Sigmoid colon (tissue), 4 donors: ENCODE measurements around the gene NFKBIZ.
A peak's percentile ranks its signal among the peaks of the same experiment; 100 is the strongest.

ENCODE experiments used
- CTCF ChIP-seq, 4 experiments: fragments of 450-650 bp in 3 of 4; fragments of 200-600 bp in 1 of 4; IDR thresholded peaks; one replicate each; pipeline ENCODE4 v1.5.1; 2016 to 2019; ENCODE audit warnings: antibody characterized with exemption in 4 of 4, mild to moderate bottlenecking in 3 of 4, moderate library complexity in 2 of 4
- EP300 ChIP-seq, 4 donors: sonication (generic); formaldehyde crosslinking; IDR thresholded peaks; one replicate each; pipeline ENCODE4 v1.6.1; 2017; ENCODE audit warnings: antibody characterized with exemption in 4 of 4
- POLR2A ChIP-seq, 2 donors: fragments of 450-650 bp; IDR thresholded peaks; one replicate each; pipeline ENCODE4 v1.6.1; 2016; ENCODE audit warnings: antibody characterized with exemption in 2 of 2, mild to moderate bottlenecking in 2 of 2, moderate library complexity in 2 of 2
- POLR2AphosphoS5 ChIP-seq, 4 donors: sonication (generic); formaldehyde crosslinking; IDR thresholded peaks; one replicate each; pipeline ENCODE4 v1.6.1; 2017; ENCODE audit warnings: antibody characterized with exemption in 4 of 4

GRCh38 chr3:101848754-101849713 lies at the start of gene NFKBIZ:
- TF ChIP-seq POLR2AphosphoS5 (IDR thresholded peaks at IDR 0.05) = peak; percentile 80 to 96 (median 94)
- TF ChIP-seq CTCF (IDR thresholded peaks at IDR 0.05) = no peak
- peak; percentile 8 to 66 for TF ChIP-seq POLR2A (IDR thresholded peaks at IDR 0.05)
- peak in 2 of 4 donors; percentile 50 to 66 for TF ChIP-seq EP300 (IDR thresholded peaks at IDR 0.05)
